Memory B cell (primary cell): Measurements from ENCODE around the gene CDC14B.
A peak's percentile ranks its signal among the peaks of the same experiment; 100 is the strongest.
"Not testable (repeated sequence)": the region's sequence is repeated elsewhere in the genome, so short reads cannot be mapped to it uniquely, and the experiment has no call there.

Experiments used
- ATAC-seq: fragments of 150-1000 bp; cut with Tn5 transposase; 2 replicates; pipeline ENCODE4 v1.10.0; 2021; ENCODE audit warnings: low read depth, mild to moderate bottlenecking, moderate library complexity
- DNase-seq, 2 donors: peaks; one replicate each; pipeline ENCODE4 v3.0.0; 2022; ENCODE audit warnings: low spot score in 2 of 2
- H3K27ac Mint-ChIP-seq: one replicate; pipeline ENCODE4 v1.8.0; 2022; ENCODE audit warnings: mild to moderate bottlenecking, moderate library complexity, mixed read lengths
- H3K27me3 Mint-ChIP-seq: one replicate; pipeline ENCODE4 v1.8.0; 2022; ENCODE audit warnings: mixed read lengths
- H3K36me3 Mint-ChIP-seq: one replicate; pipeline ENCODE4 v1.8.0; 2022; ENCODE audit warnings: mild to moderate bottlenecking, mixed read lengths
- H3K4me1 Mint-ChIP-seq: one replicate; pipeline ENCODE4 v1.8.0; 2022; ENCODE audit warnings: mixed read lengths
- H3K4me3 Mint-ChIP-seq: one replicate; pipeline ENCODE4 v1.8.0; 2022; ENCODE audit warnings: mild to moderate bottlenecking, moderate library complexity, mixed read lengths
- H3K9me3 Mint-ChIP-seq: one replicate; pipeline ENCODE4 v1.8.0; 2022; ENCODE audit warnings: mixed read lengths

The CDC14B gene

DNA sequence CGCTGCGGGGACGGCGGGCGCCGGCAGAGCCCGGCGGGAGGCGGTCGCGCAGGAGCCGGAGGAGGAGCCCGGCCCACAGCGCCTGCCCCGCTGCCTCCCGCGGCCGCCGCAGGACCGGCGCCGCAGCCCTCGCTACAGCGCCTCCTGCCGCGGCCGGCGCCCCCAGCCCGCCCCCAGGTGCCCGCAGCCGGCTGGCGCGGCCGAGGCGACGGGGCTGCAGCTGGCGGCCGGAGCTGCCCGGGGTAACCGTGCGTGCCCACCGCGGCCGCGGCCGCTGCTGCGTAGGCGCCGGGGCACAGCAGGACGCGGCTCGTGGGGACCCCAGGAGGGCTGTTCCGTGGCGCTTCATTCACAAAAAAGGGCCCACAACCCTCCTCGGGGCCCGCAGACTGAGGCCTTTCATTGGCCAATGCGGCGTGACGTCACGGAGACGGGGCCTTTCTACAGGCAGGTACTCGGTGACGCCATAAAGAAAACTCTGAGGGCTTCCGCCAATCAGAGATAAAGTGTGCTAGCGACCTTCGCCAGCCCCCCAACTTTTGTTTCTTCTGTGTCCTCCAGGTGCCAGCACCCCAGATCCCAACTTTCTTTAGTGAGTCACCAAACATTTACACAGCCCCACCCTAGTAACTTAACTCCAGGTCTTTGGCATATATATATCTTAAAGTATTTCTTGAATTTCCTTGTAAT lies at the start of gene CDC14B:
Gene CDC14B, minus strand, starts transcription at position 353 of the 690 bp plus-strand sequence. CDS start 465 bp downstream, outside the sequence.
- Mint-ChIP-seq H3K27me3 (peaks cover 21% of the 10 kb centered on the region), H3K27ac (no peak within 1 kb of the TSS), H3K9me3 (no peaks in the 10 kb centered on the region), H3K4me3 (peak within 1 kb of the TSS; percentile 75), H3K4me1 (peaks cover 4% of the 10 kb centered on the region), H3K36me3 (no peaks in the 10 kb centered on the region)
- DNase-seq (peak; percentile 54 to 57), ATAC-seq (peak; percentile 76)

DNA sequence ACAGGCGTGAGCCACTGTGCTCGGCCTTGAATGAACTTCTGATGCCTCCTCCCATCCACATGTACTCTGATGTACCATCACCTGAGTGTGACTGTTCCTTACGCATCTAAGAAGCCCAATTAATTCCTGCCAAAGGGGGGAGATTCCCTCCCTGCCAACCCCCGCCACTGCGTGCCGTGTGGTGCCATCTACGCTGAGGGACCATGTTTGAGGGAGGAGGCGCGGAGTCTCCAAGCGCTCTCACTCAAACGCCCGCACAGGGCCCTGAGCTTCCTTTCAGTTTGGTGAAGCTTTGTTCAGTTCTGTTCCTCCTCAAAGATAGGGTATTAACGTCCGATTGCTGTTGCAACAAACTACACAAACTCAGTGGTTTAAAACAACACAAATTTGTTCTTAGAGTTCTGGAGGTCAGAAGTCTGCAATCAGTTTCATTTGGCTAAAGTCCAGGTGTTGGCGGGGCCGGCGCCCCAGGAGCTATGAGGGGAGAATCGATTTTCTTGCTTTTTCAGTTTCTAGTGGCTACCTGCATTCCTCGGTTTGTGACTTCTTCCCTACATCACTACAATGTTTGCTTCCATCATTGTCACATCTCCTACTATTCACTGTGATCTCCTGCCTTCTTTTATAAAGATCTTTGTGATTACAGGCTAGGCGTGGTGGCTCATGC lies 49.4 kb upstream of the CDC14B start:
- no peak for ATAC-seq
- H3K27ac Mint-ChIP-seq, result no peak overlapping the region
- H3K4me1 Mint-ChIP-seq, result no peaks in the 10 kb centered on the region
- no peak for DNase-seq
- no peak overlapping the region for H3K4me3 Mint-ChIP-seq
- peaks cover 10% of the 10 kb centered on the region for H3K27me3 Mint-ChIP-seq
- H3K36me3 Mint-ChIP-seq, result no peaks in the 10 kb centered on the region
- H3K9me3 Mint-ChIP-seq, result no peaks in the 10 kb centered on the region

DNA sequence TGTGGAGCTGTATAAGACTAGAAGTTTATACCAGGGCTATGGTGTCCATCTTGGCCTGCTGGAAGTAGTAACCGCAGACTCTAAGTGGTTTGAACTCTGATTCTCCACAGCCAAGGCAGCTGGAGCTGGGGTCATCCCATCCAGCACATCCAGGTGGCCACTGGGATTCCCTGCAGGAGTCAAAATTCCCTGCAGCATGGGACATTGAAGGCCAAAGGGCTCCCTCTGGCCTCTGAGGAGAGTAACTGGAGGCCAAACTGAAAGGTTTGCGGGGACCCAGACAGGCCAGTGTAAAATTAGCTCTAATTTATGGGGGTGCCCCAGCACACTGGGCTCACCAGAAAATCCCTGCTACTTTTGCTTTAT lies 47.7 kb upstream of the CDC14B start:
- Mint-ChIP-seq H3K27me3 (peaks cover 8% of the 10 kb centered on the region), H3K36me3 (no peaks in the 10 kb centered on the region), H3K4me3 (no peak overlapping the region), H3K9me3 (no peaks in the 10 kb centered on the region), H3K4me1 (no peaks in the 10 kb centered on the region), H3K27ac (no peak overlapping the region)
- DNase-seq, result no peak
- no peak for ATAC-seq

DNA sequence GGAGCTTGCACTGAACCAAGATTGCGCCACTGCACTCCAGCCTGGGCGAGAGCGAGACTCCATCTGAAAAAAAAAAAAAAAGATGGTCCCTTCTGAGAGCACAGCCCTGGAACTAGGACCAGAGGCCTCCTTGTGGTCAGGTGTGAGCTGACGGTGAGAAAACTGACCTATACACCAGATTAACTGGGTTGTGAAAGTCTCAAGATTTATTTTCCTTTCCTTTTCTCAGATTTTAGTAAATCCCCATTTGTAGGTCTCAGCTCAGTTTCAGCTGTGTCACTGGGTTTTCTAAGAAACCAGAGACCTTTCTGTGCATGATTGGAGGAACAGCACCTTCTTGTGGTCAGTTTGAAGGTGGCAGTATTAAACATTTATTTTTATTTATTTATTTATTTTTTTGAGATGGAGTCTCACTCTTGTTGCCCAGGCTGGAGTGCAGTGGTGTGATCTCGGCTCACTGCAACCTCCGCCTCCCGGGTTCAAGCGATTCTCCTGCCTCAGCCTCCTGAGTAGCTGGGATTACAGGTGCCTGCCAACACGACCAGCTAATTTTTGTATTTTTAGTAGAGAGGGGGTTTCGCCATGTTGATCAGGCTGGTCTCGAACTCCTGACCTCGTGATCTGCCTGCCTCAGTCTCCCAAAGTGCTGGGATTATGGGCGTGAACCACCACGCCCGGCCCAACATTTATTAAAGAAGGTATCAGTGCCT lies 47.2 kb upstream of the CDC14B start:
- not testable (repeated sequence) for H3K27ac Mint-ChIP-seq, H3K4me1 Mint-ChIP-seq, H3K36me3 Mint-ChIP-seq, H3K27me3 Mint-ChIP-seq, H3K9me3 Mint-ChIP-seq, H3K4me3 Mint-ChIP-seq
- ATAC-seq (peak; percentile 78), DNase-seq (peak in 1 of 2 donors; percentile 29)

DNA sequence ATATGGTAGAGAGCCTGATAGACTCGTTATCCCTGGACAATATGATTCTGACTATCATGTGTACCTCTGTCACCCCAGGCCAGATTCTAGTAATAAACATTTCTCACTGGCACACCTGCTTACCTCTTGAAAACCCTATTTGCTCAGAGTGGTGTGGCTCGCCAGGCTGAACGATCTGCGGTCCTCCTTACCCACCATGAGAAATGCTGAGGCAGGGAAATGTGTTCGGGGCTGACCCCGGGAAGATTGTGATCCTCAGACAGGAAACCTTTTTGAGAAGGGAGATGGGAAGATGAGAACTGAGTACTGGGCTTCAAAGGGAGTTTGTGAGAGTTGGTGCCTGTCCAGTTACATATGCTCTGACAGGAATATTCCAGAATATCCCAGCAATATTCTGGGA lies 46.1 kb upstream of the CDC14B start:
- Mint-ChIP-seq H3K4me1 (peaks cover under 1% of the 10 kb centered on the region), H3K9me3 (no peaks in the 10 kb centered on the region), H3K36me3 (no peaks in the 10 kb centered on the region), H3K27ac (no peak overlapping the region), H3K4me3 (no peak overlapping the region), H3K27me3 (peaks cover 6% of the 10 kb centered on the region)
- no peak for ATAC-seq
- no peak for DNase-seq

DNA sequence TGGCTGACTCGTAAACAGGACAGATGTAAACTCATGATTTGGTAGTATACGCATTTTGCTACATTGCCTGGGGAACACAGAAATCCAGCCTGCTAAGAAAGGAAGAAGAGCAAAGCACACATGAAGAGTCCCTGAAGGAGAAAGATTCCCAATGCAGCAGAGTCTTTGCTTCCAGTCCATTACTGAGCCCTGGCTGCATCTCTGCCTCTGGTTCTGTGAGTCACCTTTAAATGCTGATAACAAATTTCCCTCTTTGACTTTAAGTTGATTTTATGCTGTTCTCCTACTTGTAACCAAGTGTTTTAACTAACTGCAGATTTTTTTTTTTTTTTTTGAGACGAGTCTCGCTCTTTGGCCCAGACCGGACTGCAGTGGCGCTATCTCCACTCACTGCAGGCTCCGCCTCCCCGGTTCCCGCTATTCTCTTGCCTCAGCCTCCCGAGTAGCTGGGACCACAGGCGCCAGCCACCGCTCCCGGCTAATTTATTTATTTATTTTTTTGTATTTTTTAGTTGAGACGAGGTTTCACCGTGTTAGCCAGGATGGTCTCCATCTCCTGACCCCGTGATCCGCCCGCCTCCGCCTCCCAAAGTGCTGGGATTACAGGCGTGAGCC lies 44.0 kb upstream of the CDC14B start:
- Mint-ChIP-seq H3K4me3 (no peak overlapping the region), H3K27ac (no peak overlapping the region), H3K27me3 (peaks cover 4% of the 10 kb centered on the region), H3K9me3 (no peaks in the 10 kb centered on the region), H3K4me1 (peaks cover 4% of the 10 kb centered on the region), H3K36me3 (no peaks in the 10 kb centered on the region)
- DNase-seq (no peak), ATAC-seq (no peak)

DNA sequence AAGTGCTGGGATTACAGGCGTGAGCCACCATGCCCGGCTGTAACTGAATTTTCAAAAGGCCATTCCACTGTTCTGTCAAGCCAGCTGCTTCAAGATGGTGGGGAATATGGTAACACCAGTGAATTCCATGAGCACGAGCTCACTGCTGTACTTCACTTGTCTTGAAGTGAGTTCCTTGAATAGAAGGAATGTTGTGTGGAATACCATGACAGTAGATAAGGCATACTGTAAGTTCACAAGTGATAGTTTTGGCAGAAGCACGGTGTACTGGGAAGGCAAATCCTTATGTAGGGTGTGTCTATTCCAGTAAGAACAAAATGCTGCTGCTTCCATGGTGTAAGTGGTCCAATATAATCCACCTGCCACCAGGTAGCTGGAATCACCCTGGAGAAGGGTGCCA lies 42.1 kb upstream of the CDC14B start:
- H3K36me3 Mint-ChIP-seq, result no peaks in the 10 kb centered on the region
- peaks cover 7% of the 10 kb centered on the region for H3K4me1 Mint-ChIP-seq
- no peaks in the 10 kb centered on the region for H3K9me3 Mint-ChIP-seq
- no peak overlapping the region for H3K4me3 Mint-ChIP-seq
- DNase-seq (no peak), ATAC-seq (no peak)
- no peak overlapping the region for H3K27ac Mint-ChIP-seq
- peaks cover 2% of the 10 kb centered on the region for H3K27me3 Mint-ChIP-seq

DNA sequence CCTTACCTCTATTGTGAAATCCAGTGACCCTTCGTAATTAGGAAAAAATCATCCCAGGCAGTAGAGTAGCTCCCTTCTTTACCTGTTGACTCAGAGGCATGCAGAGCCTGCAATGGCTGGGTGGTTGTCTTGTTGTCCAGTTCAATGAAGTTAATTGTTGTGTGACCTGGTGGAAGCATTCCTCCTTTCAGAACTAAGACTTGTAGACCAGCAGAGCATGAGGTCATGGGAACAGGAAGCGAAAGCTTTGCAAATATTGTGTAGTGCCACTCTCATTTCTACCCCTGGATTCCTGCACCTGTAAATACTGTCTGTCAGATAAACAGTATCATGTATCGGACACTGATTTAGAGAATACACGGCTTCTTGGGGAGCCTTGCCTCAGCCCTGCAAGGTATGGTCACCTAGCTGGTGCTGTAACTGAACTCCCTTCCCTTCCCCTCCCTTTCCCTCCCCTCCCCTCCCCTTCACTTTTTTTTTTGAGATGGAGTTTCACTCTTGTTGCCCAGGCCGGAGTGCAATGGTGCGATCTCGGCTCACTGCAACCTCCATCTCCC lies 41.1 kb upstream of the CDC14B start:
- Mint-ChIP-seq H3K27ac (no peak overlapping the region), H3K4me1 (peaks cover 10% of the 10 kb centered on the region), H3K4me3 (no peak overlapping the region), H3K36me3 (no peaks in the 10 kb centered on the region), H3K9me3 (no peaks in the 10 kb centered on the region), H3K27me3 (peaks cover 2% of the 10 kb centered on the region)
- ATAC-seq (peak; percentile 80), DNase-seq (no peak)

DNA sequence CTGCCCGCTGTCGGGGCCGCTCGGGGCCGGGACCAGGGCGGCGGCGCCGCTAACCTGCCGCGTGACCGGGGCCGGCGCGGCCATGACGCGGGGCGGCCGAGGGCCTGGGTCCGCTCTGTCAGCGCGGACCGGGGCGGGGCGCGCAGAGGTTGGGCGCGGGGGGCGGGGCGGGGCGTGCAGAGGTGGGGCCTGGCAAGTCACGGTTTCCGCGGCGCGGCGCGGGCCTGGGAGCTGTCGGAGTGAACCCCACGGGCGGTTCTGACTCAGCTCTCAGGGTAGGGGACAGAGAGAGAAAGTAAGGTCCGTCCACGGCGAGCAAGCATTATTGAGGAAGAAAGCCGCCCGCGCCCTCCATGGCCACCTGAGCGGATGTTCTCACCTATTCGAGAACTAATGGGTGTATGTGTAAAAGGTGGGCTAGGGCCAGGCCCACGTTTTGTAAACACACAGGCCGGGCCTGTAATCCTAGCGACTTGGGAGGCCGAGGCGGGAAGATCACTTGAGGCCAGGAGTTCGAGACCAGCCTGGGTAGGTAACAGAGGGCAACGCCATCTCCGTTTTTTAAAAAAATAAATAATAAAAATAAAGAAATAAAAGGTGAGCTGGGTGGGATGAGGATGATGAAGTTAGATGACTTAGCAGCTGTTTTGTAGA lies 35.7 kb upstream of the CDC14B start, which contains the start of gene PRXL2C:
Gene PRXL2C, minus strand, starts transcription at position 120 of the 654 bp plus-strand sequence. Its CDS starts 36 bp downstream, at position 84.
- no peaks in the 10 kb centered on the region for H3K27me3 Mint-ChIP-seq
- no peaks in the 10 kb centered on the region for H3K9me3 Mint-ChIP-seq
- peaks cover 17% of the 10 kb centered on the region for H3K4me1 Mint-ChIP-seq
- peak within 1 kb of the TSS; percentile 93 for H3K4me3 Mint-ChIP-seq
- peak within 1 kb of the TSS; percentile 98 for H3K27ac Mint-ChIP-seq
- DNase-seq, result peak; percentile 68 to 75
- peak; percentile 67 for ATAC-seq
- peaks cover 2% of the 10 kb centered on the region for H3K36me3 Mint-ChIP-seq

DNA sequence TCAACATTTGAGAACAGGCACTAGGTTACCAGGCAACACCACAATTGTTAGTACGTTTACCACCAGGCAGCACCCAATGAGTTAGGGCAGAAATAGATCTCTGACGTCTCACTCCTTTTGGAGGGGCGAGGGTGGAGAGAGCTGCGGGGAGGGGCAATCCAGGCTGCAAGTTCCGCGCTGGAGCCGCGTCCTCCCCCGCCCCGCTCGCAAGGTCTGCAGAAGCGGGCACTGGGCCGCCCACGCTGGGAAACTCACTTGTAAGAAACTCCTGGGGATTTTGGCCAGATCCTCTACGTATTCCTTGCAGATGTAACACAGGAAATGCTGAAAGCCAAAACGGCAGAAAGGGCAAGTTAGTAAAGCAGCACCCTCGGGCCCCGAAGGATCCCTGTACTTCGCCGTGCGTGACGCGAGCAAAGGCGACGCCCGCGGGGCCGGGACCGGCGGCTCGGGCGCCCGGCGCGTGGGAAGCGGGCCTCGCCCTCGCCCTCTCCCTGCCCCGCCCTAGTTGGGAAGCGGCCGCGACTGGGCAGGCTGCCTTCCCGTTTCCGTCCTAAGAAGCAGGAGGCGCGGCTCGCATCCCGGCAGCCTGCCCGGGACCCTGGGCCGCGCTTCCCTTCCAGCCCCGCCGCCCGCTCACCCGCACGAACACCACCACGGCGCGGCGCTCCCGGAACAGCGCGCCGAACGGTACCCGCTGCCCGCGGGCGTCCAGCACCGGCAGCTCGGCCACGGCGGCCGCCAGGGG lies 35.0 kb upstream of the CDC14B start:
- H3K27ac Mint-ChIP-seq, result peak overlapping the region; percentile 98
- peaks cover 17% of the 10 kb centered on the region for H3K4me1 Mint-ChIP-seq
- DNase-seq (peak; percentile 74 to 81), ATAC-seq (peak; percentile 81)
- H3K4me3 Mint-ChIP-seq, result peak overlapping the region; percentile 93
- H3K9me3 Mint-ChIP-seq, result no peaks in the 10 kb centered on the region
- no peaks in the 10 kb centered on the region for H3K27me3 Mint-ChIP-seq
- H3K36me3 Mint-ChIP-seq, result peaks cover 6% of the 10 kb centered on the region

DNA sequence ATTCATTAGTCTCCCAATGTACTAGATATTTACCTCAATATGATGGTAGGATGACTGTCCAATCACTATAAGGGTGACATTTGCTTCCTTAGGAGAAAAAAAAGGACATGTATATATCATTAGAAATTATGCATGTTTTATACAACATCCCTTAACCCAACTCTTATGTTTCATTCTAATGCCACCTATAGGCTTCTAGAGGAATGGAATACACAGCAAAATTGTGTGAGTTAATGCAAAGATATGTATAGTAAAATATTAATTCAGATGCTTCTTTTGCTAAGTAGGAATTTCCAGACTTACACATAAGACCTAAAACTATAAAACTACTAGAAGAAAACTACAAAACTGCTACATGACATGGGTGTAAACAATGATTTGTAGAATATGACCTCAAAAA lies 32.0 kb upstream of the CDC14B start:
- ATAC-seq (no peak), DNase-seq (no peak)
- peaks cover 13% of the 10 kb centered on the region for H3K36me3 Mint-ChIP-seq
- H3K9me3 Mint-ChIP-seq, result no peaks in the 10 kb centered on the region
- H3K4me3 Mint-ChIP-seq, result no peak overlapping the region
- H3K27me3 Mint-ChIP-seq, result no peaks in the 10 kb centered on the region
- peak overlapping the region; percentile 98 for H3K27ac Mint-ChIP-seq
- H3K4me1 Mint-ChIP-seq, result peaks cover 17% of the 10 kb centered on the region

DNA sequence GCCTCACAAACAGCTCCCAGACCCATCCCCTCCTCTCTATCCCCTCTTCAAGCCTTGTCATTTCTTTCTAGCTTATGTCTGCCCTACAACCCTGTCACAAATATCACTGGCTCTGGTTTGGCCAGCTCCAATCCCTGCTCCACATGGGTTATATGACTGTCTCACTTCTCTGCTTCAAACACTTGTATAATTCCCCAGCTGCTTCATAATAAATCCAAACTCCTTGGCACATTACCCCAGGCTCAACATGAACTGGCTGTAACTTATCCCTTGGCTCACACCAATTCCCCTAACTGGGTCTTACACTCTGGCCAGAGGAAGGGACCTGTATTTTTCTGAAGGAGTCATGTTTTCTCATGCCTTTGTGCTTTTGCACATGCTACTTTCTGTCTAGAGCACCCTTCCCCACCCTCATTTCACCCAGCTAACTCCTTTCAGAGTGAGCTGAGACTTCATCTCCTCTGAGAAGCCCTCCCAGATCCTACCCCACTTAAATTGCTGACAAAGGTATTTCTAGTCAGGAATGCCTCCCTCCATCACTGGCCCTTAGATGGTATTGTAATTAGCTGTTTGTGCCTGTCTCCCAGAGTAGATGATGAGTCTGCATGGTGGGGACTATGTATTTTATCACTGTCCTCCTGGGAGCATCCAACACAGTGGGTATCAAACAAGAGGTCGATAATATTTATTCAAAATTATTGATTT lies 30.1 kb upstream of the CDC14B start:
- H3K4me3 Mint-ChIP-seq, result no peak overlapping the region
- H3K27me3 Mint-ChIP-seq, result no peaks in the 10 kb centered on the region
- H3K27ac Mint-ChIP-seq, result peak overlapping the region; percentile 15
- DNase-seq (no peak), ATAC-seq (no peak)
- H3K36me3 Mint-ChIP-seq, result peaks cover 18% of the 10 kb centered on the region
- H3K4me1 Mint-ChIP-seq, result peaks cover 14% of the 10 kb centered on the region
- no peaks in the 10 kb centered on the region for H3K9me3 Mint-ChIP-seq
